SK-N-MC (cell line): ENCODE measurements around the gene CDH11.

Experiments
- DNase-seq: peaks from one replicate; pipeline ENCODE4 v3.0.0-alpha.2; 2011; ENCODE audit warnings: low read depth, low spot score
- H3K27ac ChIP-seq: fragments of 200-600 bp; sonication (generic); 2 replicates; pipeline ENCODE4 v1.5.1; 2016; ENCODE audit warnings: mixed run types
- H3K36me3 ChIP-seq: fragments of 200-600 bp; sonication (generic); 2 replicates; pipeline ENCODE4 v1.6.1; 2017; ENCODE audit warnings: antibody characterized with exemption, low read length, mixed read lengths; ENCODE audit not compliant: insufficient read depth
- H3K4me3 ChIP-seq: fragments of 200-600 bp; sonication (generic); 2 replicates; pipeline ENCODE4 v1.5.1; 2016
- H3K9ac ChIP-seq: fragments of 200-600 bp; sonication (generic); 2 replicates; pipeline ENCODE4 v1.8.0; 2017; ENCODE audit warnings: mixed run types, mixed read lengths; ENCODE audit not compliant: insufficient read length
- H3K9me3 ChIP-seq: fragments of 200-600 bp; sonication (generic); 2 replicates; pipeline ENCODE4 v1.6.1; 2017; ENCODE audit warnings: low read depth, mild to moderate bottlenecking, antibody characterized with exemption, low read length, moderate library complexity, mixed read lengths
- EZH2 ChIP-seq: fragments of 200-600 bp; sonication (generic); IDR thresholded peaks from one replicate; pipeline ENCODE4 v1.6.1; 2017; ENCODE audit warnings: antibody characterized with exemption
- FOXP2 ChIP-seq: optimal IDR thresholded peaks from 2 replicates; pipeline ENCODE3; 2011; ENCODE audit warnings: mild to moderate bottlenecking, moderate library complexity; ENCODE audit not compliant: insufficient read depth; ENCODE audit errors: extremely low read length, control extremely low read depth
- POLR2AphosphoS5 ChIP-seq: IDR thresholded peaks from 2 replicates; pipeline ENCODE4 v1.6.1; 2012; ENCODE audit warnings: mild to moderate bottlenecking, low read depth, low read length, borderline replicate concordance

CDH11 gene

GRCh38 chr16:65042438-65043365, 79.2 kb downstream of the CDH11 start:
- H3K27ac ChIP-seq: no peak overlapping the region
- no peak overlapping the region for H3K4me3 ChIP-seq
- H3K9ac ChIP-seq: no peak overlapping the region
- TF ChIP-seq EZH2 (no peak), POLR2AphosphoS5 (no peak), FOXP2 (no peak)
- no peak for DNase-seq
- H3K36me3 ChIP-seq: peaks cover 80% of the 10 kb centered on the region
- H3K9me3 ChIP-seq: no peaks in the 10 kb centered on the region

GRCh38 chr16:65041667-65042066, 80.2 kb downstream of the CDH11 start:
- H3K9me3 ChIP-seq: no peaks in the 10 kb centered on the region
- no peak for TF ChIP-seq POLR2AphosphoS5
- no peak for TF ChIP-seq FOXP2
- TF ChIP-seq EZH2: no peak
- peaks cover 83% of the 10 kb centered on the region for H3K36me3 ChIP-seq
- no peak overlapping the region for H3K27ac ChIP-seq
- no peak for DNase-seq
- no peak overlapping the region for H3K4me3 ChIP-seq
- no peak overlapping the region for H3K9ac ChIP-seq

- H3K9ac ChIP-seq: no peak overlapping the region
- no peaks in the 10 kb centered on the region for H3K9me3 ChIP-seq
- DNase-seq: no peak
- peaks cover 79% of the 10 kb centered on the region for H3K36me3 ChIP-seq
- TF ChIP-seq EZH2 (no peak), POLR2AphosphoS5 (no peak), FOXP2 (no peak)
- H3K27ac ChIP-seq: no peak overlapping the region
- H3K4me3 ChIP-seq: no peak overlapping the region
Measured at GRCh38 chr16:65038100-65038499, 83.8 kb downstream of the CDH11 start.

GRCh38 chr16:65037556-65037955, 84.3 kb downstream of the CDH11 start:
- H3K9ac ChIP-seq: no peak overlapping the region
- no peak overlapping the region for H3K27ac ChIP-seq
- no peak for DNase-seq
- no peak overlapping the region for H3K4me3 ChIP-seq
- peaks cover 74% of the 10 kb centered on the region for H3K36me3 ChIP-seq
- TF ChIP-seq FOXP2 (no peak), POLR2AphosphoS5 (no peak), EZH2 (no peak)
- H3K9me3 ChIP-seq: no peaks in the 10 kb centered on the region

GRCh38 chr16:65034915-65035314, 86.9 kb downstream of the CDH11 start:
- no peak for TF ChIP-seq POLR2AphosphoS5
- no peak for TF ChIP-seq EZH2
- TF ChIP-seq FOXP2: no peak
- no peaks in the 10 kb centered on the region for H3K9me3 ChIP-seq
- peaks cover 76% of the 10 kb centered on the region for H3K36me3 ChIP-seq
- H3K4me3 ChIP-seq: no peak overlapping the region
- no peak overlapping the region for H3K27ac ChIP-seq
- no peak overlapping the region for H3K9ac ChIP-seq
- no peak for DNase-seq

GRCh38 chr16:65032387-65032786, 89.5 kb downstream of the CDH11 start:
- Histone ChIP-seq H3K36me3 (peaks cover 87% of the 10 kb centered on the region), H3K9ac (no peak overlapping the region), H3K9me3 (no peaks in the 10 kb centered on the region), H3K27ac (no peak overlapping the region), H3K4me3 (no peak overlapping the region)
- TF ChIP-seq POLR2AphosphoS5: no peak
- TF ChIP-seq FOXP2: no peak
- TF ChIP-seq EZH2: no peak
- no peak for DNase-seq

- Histone ChIP-seq H3K36me3 (peaks cover 86% of the 10 kb centered on the region), H3K9ac (no peak overlapping the region), H3K4me3 (no peak overlapping the region), H3K27ac (no peak overlapping the region), H3K9me3 (no peaks in the 10 kb centered on the region)
- TF ChIP-seq POLR2AphosphoS5: no peak
- TF ChIP-seq FOXP2: no peak
- no peak for TF ChIP-seq EZH2
- no peak for DNase-seq
Measured at GRCh38 chr16:65024767-65025178, 97.1 kb downstream of the CDH11 start.

GRCh38 chr16:65023802-65024201, 98.1 kb downstream of the CDH11 start:
- no peak overlapping the region for H3K27ac ChIP-seq
- H3K9ac ChIP-seq: no peak overlapping the region
- TF ChIP-seq FOXP2 (no peak), POLR2AphosphoS5 (no peak), EZH2 (no peak)
- peaks cover 81% of the 10 kb centered on the region for H3K36me3 ChIP-seq
- no peaks in the 10 kb centered on the region for H3K9me3 ChIP-seq
- no peak overlapping the region for H3K4me3 ChIP-seq
- no peak for DNase-seq
